HepG2 (cell line): ENCODE measurements around the gene GRIFIN. TPM values are rescaled to one million over a fixed set of nuclear protein-coding genes. Genes with fewer than 3 reads are reported as not detected.
A peak's percentile ranks its signal among the peaks of the same experiment; 100 is the strongest.

Source experiments
- ATF4 ChIP-seq, 2 experiments: fragments of 450-650 bp in 1 of 2; sonication (generic) in 1 of 2; formaldehyde crosslinking; IDR thresholded peaks; 2 replicates each; pipeline versions ENCODE4 v1.5.0 to v1.8.0; 2020 to 2022; ENCODE audit warnings: mild to moderate bottlenecking in 1 of 2, missing genetic modification reagents in 1 of 2
- CBX5 ChIP-seq: sonication (generic); formaldehyde crosslinking; IDR thresholded peaks from 2 replicates; pipeline ENCODE4 v1.4.0; 2020; ENCODE audit warnings: missing genetic modification reagents, borderline replicate concordance
- HINFP ChIP-seq: sonication (generic); formaldehyde crosslinking; IDR thresholded peaks from 2 replicates; pipeline ENCODE4 v1.4.0; 2020; ENCODE audit warnings: low read depth, mild to moderate bottlenecking, missing genetic modification reagents
- MAFG ChIP-seq: sonication (generic); formaldehyde crosslinking; IDR thresholded peaks from 2 replicates; pipeline ENCODE4 v1.5.1; 2020; ENCODE audit warnings: mild to moderate bottlenecking, missing genetic modification reagents
- NKX3-1 ChIP-seq: sonication (generic); formaldehyde crosslinking; IDR thresholded peaks from 2 replicates; pipeline ENCODE4 v1.5.0; 2020; ENCODE audit warnings: missing genetic modification reagents
- PAWR ChIP-seq: sonication (generic); formaldehyde crosslinking; IDR thresholded peaks from 2 replicates; pipeline ENCODE4 v1.4.0; 2020; ENCODE audit warnings: missing genetic modification reagents, mild to moderate bottlenecking, borderline replicate concordance
- REPIN1 ChIP-seq: sonication (generic); formaldehyde crosslinking; IDR thresholded peaks from 2 replicates; pipeline ENCODE4 v1.8.0; 2022; ENCODE audit warnings: missing genetic modification reagents, low read depth, mild to moderate bottlenecking, borderline replicate concordance
- REXO4 ChIP-seq: sonication (generic); formaldehyde crosslinking; IDR thresholded peaks from 2 replicates; pipeline ENCODE4 v1.8.0; 2022; ENCODE audit warnings: missing genetic modification reagents, mild to moderate bottlenecking, borderline replicate concordance
- SETDB1 ChIP-seq: sonication (generic); formaldehyde crosslinking; IDR thresholded peaks from 2 replicates; pipeline ENCODE4 v1.5.1; 2020; ENCODE audit warnings: missing genetic modification reagents, mild to moderate bottlenecking, borderline replicate concordance
- SRSF9 ChIP-seq: fragments of 200-400 bp; formaldehyde crosslinking; IDR thresholded peaks from 2 replicates; pipeline ENCODE4 v1.6.1; 2018; ENCODE audit warnings: borderline replicate concordance, mild to moderate bottlenecking, low read depth, low read length; ENCODE audit not compliant: insufficient read depth, poor library complexity, severe bottlenecking
- SRY ChIP-seq: sonication (generic); formaldehyde crosslinking; IDR thresholded peaks from 2 replicates; pipeline ENCODE4 v1.8.0; 2022; ENCODE audit warnings: mild to moderate bottlenecking, missing genetic modification reagents
- TCF7 ChIP-seq: sonication (generic); IDR thresholded peaks from 2 replicates; pipeline ENCODE4 v1.6.1; 2016; ENCODE audit warnings: antibody characterized with exemption, low read depth
- TEAD3 ChIP-seq: optimal IDR thresholded peaks from 2 replicates; pipeline ENCODE3; 2016; ENCODE audit warnings: borderline replicate concordance
- TFDP2 ChIP-seq: sonication (generic); formaldehyde crosslinking; IDR thresholded peaks from 2 replicates; pipeline ENCODE4 v1.4.0; 2020; ENCODE audit warnings: missing genetic modification reagents
- THRA ChIP-seq: sonication (generic); formaldehyde crosslinking; IDR thresholded peaks from 2 replicates; pipeline ENCODE4 v1.4.0; 2020; ENCODE audit warnings: missing genetic modification reagents, borderline replicate concordance
- XBP1 ChIP-seq: sonication (generic); formaldehyde crosslinking; IDR thresholded peaks from 2 replicates; pipeline ENCODE4 v1.5.0; 2020; ENCODE audit warnings: missing genetic modification reagents
- ZBTB2 ChIP-seq: sonication (generic); formaldehyde crosslinking; IDR thresholded peaks from 2 replicates; pipeline ENCODE4 v1.8.0; 2022; ENCODE audit warnings: low read depth, missing genetic modification reagents
- ZFP41 ChIP-seq: sonication (generic); formaldehyde crosslinking; IDR thresholded peaks from 2 replicates; pipeline ENCODE4 v1.4.0; 2020; ENCODE audit warnings: mild to moderate bottlenecking, missing genetic modification reagents, borderline replicate concordance
- ZNF230 ChIP-seq: sonication (generic); formaldehyde crosslinking; IDR thresholded peaks from 2 replicates; pipeline ENCODE4 v1.4.0; 2020; ENCODE audit warnings: mild to moderate bottlenecking, missing genetic modification reagents
- ZNF232 ChIP-seq: sonication (generic); formaldehyde crosslinking; IDR thresholded peaks from 2 replicates; pipeline ENCODE4 v1.4.0; 2020; ENCODE audit warnings: missing genetic modification reagents, borderline replicate concordance
- ZNF652 ChIP-seq: IDR thresholded peaks from 2 replicates; pipeline ENCODE4 v1.6.1; 2016; ENCODE audit warnings: low read depth, borderline replicate concordance
- ZNF790 ChIP-seq: sonication (generic); formaldehyde crosslinking; IDR thresholded peaks from 2 replicates; pipeline ENCODE4 v1.8.0; 2022; ENCODE audit warnings: missing genetic modification reagents, mild to moderate bottlenecking, borderline replicate concordance
- ZNF878 ChIP-seq: sonication (generic); formaldehyde crosslinking; IDR thresholded peaks from 2 replicates; pipeline ENCODE4 v1.8.1; 2023; ENCODE audit warnings: mild to moderate bottlenecking, missing genetic modification reagents, moderate library complexity
- polyA plus RNA-seq, 8 experiments: library from polyadenylated mRNA; depleted of rRNA in 3 of 8; stranded (reverse) in 7 of 8; unstranded in 1 of 8; fragments of >200 nt; fragmentation: Illumina TruSeq in 4 of 8; extraction: Trizol in 4 of 8; gene quantifications; 2 replicates each; pipeline versions ENCODE4 v1.2.1 to v1.2.3, GENCODE V29; 2011 to 2016; ENCODE audit warnings: low read depth in 4 of 8, missing spikeins in 1 of 8, mixed read lengths in 1 of 8; ENCODE audit not compliant: insufficient read depth in 1 of 8
- total RNA-seq, 5 experiments: library from RNA; depleted of rRNA; stranded (reverse); fragments of >200 nt; fragmentation: Illumina TruSeq; extraction: Trizol; gene quantifications; 2 replicates each; pipeline ENCODE4 v1.2.3, GENCODE V29; 2016; ENCODE audit warnings: low read depth in 1 of 5

The GRIFIN gene
- total and polyA plus RNA-seq, 2 of the 13 experiments (the other 11 are each of a cell fraction or from before 2014, with no cell fraction given): not detected

- TF ChIP-seq SRSF9 (no peak), SRY (CRISPR knock-in tag) (no peak; the same call in 1 of the 2 replicates), REXO4 (CRISPR knock-in tag) (no peak), SETDB1 (CRISPR knock-in tag) (peak; percentile 70; the same call in 1 of the 2 replicates), ZNF652 (no peak), ATF4 (CRISPR knock-in tag; IDR thresholded peaks at IDR 0.05) (no peak), TEAD3 (CRISPR knock-in tag) (no peak), THRA (CRISPR knock-in tag) (peak; percentile 65; the same call in 1 of the 2 replicates), TFDP2 (CRISPR knock-in tag) (no peak), HINFP (CRISPR knock-in tag) (no peak), PAWR (no peak), MAFG (CRISPR knock-in tag) (no peak), NKX3-1 (CRISPR knock-in tag) (no peak), ZBTB2 (CRISPR knock-in tag) (no peak), ZNF230 (CRISPR knock-in tag) (0 out of 2 replicates have a peak, but pooled peaks have one; percentile 51), REPIN1 (no peak), CBX5 (CRISPR knock-in tag) (no peak), ZNF232 (CRISPR knock-in tag) (0 out of 2 replicates have a peak, but pooled peaks have one; percentile 7), ZNF878 (CRISPR knock-in tag) (no peak), ZNF790 (CRISPR knock-in tag) (no peak), ZFP41 (CRISPR knock-in tag) (no peak), TCF7 (no peak), XBP1 (CRISPR knock-in tag) (no peak)
Measured at GRCh38 chr7:2510909-2511768, 34.9 kb upstream of the GRIFIN start (continued).
